OCI-LY1 (cell line): ENCODE measurements around the gene KY.

Experiments
- CTCF ChIP-seq: fragments of 200-600 bp; sonication (generic), shearing (Covaris generic); IDR thresholded peaks from 2 replicates; pipeline ENCODE4 v1.5.1; 2017; ENCODE audit warnings: mild to moderate bottlenecking, antibody characterized with exemption, low read length, moderate library complexity, mixed read lengths
- EZH2 ChIP-seq: fragments of 200-600 bp; sonication (generic), shearing (Covaris generic); IDR thresholded peaks from 2 replicates; pipeline ENCODE4 v1.8.0; 2017; ENCODE audit warnings: borderline replicate concordance, mixed run types, mild to moderate bottlenecking, antibody characterized with exemption, low read length, moderate library complexity, mixed read lengths

- TF ChIP-seq EZH2 (no peak), CTCF (no peak)
Measured at GRCh38 chr3:134601539-134602439, 49.0 kb downstream of the KY start.
